ENCODE data around the gene EEPD1.

DNA sequence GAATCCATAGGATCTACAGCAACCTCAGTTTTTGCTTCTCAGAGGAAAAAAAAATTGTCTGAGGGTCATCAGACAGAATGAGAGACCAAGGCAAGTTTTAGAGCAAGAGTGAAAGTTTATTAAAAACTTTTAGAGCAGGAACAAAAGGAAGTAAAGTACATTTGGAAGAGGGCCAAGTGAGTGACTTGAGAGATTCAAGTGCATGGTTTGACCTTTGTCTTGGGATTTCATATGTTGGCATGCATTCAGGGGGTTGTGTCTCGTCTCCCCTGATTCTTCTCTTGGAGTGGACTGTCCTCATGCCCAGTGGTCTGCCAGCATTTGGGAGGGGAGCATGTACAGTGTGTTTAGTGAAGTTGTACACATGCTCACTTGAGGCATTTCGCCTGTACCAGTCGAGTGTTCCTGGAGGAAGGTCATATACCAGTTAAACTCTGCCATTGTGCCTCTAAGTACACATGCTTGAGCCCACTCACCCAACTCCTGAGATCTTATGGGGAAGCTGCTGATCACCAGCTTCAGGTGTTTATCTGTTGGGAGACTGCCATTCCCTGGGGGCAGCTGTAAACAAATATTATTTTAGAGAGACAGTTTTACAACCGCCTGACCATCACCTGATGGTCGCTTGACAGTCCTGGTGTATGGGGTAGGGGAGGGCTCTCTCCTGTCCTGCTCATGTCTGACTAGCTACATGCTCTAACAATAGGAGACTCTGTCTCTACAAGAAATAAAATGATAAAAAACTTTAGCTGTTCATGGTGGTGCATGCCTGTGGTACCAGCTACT, 109.4 kb downstream of the EEPD1 start:
- TF ChIP-seq CTCF (IDR thresholded peaks at IDR 0.05) (no peak), POLR2A (IDR thresholded peaks at IDR 0.05) (no peak)
